Ramos (cell line): ENCODE results near the gene RNF144A.
"Not testable (repeated sequence)": the region's sequence is repeated elsewhere in the genome, so short reads cannot be mapped to it uniquely, and the experiment has no call there.

Experiments used
- in situ Hi-C: fragments of 300-500 bp; cut with MboI; formaldehyde crosslinking; loops from one replicate; pipeline ENCODE4 v1.14.3; 2022; ENCODE audit warnings: low sequenced_read_pairs; ENCODE audit not compliant: unreplicated experiment

Gene RNF144A

DNA sequence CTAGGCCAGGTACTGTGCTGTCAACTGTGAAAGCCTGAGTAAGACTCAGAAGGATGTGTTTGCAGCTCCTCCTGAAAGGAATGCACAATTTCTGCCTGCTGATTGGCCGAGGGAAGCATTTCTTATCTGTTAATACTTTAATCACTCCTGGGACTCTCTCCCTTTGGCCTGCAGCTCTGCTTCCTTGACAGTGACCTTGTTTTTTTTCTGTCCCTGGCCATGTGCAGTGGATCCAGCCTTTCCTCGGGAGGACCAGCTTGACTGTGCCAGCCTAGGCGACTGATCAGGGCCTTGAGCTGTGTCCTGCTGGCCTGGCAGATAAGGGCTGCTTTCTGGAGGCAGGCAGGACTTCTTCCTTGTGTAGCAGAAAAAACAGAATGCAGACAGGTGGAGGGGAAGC is 10.0 kb downstream of the RNF144A start:
- in situ Hi-C loops, result no loop called here

DNA sequence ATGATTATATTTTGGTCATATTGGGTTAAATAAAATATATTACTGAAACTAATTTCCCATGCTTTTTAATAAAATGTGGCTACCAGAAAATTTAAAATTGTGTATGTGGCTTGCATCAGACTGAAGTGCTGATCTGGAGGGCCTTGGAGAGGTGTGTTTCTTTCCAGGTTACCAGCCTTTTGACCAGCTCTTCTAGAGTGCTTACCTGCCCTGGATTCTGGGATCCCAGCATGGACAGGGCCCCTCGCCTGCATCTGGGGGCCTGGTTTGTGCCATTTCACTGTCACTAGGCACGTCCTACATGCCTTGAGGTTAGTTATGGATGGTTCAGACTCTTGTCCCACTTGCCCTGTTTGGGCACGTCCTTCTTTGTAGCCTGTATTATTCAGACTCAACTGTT is 10.5 kb downstream of the RNF144A start:
- in situ Hi-C loops, result no loop called here

DNA sequence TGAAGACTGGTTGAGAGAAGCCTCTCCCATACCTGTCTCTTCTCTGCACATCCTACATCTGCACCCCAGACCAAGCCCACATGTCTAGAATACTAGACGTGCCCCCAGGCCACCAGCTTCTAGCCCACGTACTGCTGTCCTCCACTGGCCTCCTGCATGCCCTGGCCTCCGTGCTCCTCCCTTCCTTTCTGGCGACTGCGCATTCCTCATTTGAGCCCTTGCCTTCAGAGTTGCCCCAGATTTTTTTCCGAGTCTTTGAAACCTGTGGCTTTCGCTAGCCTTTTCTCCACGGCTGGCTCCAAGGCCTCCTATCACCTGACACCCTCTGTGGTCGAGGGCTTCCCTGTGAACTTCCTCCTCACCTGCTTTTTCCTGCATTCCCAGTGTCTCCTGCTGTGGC is 11.2 kb downstream of the RNF144A start:
- in situ Hi-C loops, result no loop called here

DNA sequence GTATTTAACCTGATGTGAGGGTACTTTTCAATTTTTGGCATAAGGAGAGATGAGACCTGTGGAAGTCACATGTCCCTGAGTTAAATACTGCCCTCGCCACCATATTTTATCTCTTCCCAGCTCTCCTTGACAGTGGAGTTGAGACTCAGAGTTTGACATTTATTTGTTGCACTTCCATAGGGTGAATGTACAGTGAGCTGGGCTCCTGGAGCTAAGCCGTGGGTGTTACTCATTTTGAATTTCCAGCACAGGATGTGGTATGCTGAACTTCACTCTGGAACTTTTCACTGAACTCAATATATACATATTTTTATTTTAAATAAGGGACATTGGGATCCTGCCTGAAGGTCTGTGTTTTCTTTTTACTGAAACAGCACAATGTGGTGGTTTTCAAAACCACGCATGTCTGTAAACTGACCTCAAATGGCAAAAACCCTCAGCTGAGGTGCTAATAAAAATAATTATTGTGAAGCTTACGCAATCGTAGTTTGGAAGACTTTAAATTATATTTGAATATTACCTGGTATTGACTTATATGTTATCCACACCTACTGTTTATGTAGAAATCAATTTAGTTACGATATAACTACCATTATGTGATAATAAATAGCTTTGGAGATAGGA is 12.1 kb downstream of the RNF144A start:
- in situ Hi-C loops, result no loop called here

DNA sequence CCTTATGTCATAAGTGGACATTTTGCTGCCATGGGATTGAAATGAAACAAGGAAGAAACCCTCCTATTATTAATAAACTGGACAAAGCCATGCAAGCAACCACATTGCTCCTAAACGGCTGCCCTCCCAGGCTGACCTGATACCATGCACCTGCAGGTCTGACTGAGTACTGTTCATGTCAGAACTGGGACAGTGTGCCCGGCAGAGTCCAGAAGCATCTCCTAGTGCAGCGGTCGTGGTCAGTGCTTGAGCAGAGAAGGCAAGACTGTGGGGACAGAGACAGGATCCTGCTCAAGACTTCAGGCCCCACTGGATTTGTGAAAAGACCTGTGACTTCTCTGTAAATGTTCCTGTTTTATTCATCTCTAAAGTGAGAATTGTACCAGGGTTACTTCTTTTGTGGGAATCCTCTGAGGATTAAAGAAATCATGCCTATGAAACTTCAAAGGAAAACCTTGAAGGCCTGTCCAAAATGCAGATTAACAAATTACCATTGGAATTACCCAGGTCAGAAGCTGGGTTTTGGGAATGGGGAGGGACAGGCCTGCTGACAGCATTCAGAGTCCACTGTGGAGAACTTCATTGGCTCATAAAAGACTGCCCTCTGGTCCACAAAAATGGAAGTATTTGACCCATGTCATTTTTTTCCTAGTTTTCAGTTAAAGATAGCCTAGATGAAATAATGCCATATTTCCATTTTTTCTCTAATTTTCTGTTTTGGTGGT is 13.9 kb downstream of the RNF144A start:
- in situ Hi-C loops, result no loop called here

DNA sequence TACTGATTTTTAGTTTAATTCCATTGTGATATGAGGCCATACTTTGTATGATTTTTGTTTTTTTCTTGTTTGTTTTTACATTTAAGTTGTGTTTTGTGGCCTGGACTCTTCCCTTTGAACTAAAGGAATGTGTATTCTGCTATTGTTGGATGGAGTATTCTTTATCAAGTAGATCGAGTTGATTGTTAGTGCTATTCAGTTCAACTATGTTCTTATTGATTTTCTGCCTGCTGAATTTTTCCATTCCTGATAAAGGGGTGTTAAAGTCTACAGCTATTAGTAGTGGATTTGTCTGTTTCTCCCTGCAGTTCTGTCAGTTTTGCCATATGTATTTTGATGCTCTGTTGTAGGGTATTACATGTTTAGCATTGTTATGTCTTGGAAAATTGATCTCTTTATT is 14.5 kb downstream of the RNF144A start:
- in situ Hi-C loops, result no loop called here

DNA sequence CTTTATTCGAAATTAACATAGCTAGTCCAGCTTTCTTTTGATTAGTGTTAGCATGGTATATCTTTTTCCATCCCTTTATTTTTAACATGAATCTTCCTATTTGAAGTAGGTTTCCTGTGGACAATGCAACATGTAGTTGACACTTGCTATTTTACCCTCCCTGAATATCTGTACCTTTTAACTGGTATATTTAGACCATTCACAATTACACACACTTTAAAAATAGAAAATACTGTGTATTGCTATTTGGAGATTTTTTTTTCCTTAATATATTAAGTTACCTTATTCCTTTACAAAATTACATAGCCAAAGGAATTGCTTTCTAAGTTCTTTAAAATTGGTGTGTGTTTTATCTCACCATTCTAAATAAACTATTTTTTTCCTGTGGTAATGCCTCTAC is 15.0 kb downstream of the RNF144A start:
- in situ Hi-C loops, result no loop called here

DNA sequence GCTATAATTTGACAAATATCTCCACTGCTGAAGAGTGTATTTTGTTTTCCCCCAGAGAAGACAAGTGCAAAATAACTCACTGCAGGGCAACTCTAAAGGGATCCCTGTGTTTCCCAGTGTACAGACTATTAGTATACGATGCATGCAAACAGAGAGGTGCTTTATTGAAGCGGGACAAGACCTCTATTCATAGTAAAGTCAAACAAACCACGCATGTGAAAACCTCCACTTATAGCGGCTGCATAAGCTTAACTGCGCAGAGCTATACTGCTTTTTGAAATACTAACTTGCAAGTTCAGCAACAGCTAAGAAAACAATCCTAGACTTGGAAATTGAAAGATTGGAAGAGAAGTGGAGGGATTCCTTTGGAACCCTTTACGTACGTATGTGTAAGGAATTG is 15.6 kb downstream of the RNF144A start:
- in situ Hi-C loops, result no loop called here

DNA sequence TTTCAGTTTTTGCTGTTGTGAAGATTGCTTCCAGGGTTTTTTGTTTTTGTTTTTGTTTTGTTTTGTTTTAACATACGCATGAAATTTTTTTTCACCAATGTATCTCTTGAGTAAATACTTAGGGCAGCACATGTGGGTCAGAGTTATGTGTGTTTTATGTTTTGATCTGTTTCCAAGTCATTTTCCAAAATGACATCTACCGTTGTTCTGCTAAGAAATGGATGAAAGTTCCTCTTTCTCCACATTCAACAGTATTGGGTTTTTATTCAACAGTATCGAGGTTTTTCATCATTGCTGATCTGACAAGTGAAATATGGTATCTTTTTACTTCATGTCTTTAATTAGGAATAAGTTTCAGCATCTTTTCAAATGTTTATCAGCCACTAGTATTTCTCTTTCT is 16.7 kb downstream of the RNF144A start:
- in situ Hi-C loops, result no loop called here

DNA sequence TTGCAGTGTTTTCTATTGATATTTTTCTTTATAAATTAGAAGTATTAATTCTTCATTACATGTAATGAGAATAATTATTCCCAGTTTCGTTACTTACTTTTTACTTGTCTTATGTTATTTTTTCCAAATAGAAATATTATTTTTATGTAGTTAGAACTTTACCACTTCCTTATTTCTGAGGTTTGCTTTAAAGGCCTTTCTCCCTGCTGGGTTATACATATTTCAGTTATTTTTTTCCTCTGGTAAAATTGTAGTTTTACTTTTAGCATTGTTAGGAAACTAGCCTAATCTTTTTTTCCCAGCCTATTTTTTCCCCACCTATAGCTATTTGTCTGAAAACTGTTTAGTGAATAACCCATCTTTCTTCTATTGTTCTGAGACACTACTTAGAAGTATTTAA is 17.1 kb downstream of the RNF144A start:
- in situ Hi-C loops, result no loop called here

DNA sequence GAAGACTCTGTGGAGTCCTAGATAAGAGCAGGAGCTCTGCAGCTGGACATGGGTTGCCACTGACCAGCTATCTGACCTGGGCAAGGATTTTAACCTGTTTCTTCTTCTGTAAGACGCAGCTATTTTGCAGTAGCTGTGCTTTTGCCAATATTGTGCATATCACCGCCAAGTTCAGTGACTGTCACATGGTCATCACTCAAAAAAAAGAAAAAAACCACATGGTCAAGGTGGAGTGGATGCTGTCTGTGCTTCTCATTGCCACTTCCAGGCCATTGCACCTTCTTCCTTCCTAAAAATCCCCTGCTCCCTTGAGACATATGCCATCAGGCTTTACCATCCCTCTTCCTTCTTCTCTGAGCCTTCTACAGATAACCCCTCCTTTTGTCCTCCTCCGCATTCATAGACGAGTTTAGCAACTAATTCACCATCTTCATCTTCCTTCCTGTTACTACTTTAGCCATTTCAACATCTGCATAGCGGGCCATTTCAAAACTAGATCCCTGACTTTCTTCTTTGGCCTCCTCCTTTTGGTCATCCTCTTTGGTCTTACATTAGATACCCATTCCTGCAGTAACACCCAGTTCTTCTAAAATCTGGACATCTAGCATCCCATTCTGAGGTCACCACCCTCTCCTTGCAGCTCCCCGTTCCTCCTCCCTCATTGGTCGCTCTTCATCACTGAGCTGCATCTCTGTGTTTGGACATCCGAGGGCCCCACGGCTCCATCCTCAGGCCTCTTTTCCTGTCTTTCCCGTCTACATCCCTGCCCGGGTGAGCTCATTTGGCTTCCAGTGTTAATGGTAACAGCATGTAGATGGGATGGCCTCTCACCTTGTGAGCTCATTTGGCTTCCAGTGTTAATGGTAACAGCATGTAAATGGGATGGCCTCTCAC is 17.8 kb downstream of the RNF144A start:
- in situ Hi-C loops, result no loop called here

DNA sequence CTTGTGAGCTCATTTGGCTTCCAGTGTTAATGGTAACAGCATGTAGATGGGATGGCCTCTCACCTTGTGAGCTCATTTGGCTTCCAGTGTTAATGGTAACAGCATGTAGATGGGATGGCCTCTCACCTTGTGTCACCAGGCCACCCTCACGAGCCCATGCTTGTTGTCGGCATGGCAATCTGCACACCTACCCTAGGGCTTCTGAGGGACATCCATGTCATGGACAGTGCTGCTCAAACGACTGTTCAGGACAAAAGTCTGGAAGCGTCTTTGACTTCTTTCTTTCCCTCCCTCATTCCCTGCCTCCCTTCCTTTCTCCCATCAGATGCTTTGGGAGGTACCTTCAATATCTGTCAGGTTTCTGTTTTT is 18.4 kb downstream of the RNF144A start:
- in situ Hi-C loops, result not testable (repeated sequence)

DNA sequence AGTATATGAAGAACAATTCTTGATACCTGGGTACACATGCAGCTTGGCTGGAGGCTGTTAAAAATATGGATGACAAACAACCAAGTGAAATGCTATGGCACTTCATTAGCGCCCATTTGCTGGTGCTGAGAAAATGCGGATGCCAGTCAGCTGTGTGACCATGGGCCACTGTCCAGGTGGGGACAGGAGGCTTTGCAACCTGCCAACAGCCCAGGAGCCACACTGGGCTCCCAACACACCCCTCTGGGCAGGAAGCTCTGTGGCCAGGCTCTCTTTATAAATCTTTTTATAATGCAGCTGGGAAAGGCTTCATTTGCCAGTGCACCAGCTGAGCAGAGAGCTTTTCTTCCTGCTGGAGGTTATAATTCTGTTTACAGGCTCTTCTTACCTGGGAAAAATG is 19.9 kb downstream of the RNF144A start:
- in situ Hi-C loops, result no loop called here

DNA sequence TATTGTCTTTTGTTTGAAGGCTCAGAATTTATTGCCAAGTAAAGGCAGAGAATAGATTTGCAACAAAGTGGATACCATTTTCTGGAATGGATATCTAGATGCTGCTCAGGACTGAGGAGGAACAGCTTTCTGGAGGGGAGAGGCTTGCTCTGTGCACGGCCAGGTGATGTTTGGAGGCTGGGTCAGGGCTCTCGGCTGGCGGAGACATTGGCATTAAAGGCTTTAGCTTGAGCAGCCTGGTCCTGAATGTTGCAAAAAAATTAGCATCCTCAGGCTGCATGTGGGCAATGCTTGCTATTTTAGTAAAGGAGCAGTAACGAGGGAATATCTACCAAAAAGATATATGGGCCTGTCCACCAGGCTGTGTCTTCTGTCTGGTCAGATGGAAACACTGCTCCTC is 20.4 kb downstream of the RNF144A start:
- in situ Hi-C loops, result no loop called here

DNA sequence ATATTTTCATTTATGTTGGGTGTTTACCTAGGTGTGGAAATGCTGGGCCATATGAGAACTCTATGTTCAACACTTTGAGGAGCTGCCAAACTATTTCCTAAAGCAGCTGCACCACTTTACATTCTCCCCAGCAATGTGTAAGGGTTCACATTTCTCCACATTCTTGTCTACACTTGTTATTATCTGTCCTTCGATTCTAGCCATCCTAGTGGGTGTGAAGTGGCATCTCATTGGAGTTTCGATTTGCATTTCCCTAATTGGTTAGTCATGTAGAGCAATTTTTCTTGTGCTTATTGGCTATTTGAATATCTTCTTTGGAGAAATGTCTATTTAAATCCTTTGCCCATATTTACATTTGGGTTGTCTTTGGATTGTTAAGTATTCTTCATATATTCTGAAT is 21.9 kb downstream of the RNF144A start:
- in situ Hi-C loops, result no loop called here

DNA sequence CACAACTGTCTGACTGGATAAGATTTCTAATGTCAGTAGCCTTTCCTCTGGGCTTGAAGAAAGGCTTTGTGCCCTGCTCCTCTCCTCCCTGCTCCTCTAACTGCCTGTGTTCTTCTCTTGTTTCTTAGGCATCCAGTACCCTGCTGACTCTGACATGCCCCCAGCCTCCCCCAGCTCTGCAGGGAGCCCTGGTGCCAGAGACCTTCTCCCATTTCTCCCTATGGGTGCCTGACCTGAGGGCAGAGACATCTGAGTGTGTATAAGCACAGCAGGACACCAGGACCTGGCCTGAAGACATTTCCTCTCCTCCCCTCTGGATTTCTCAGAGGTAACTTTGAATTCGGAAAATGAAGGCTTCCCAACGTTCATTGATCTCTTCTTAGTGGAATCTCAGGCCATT is 23.6 kb downstream of the RNF144A start:
- in situ Hi-C loops, result no loop called here

DNA sequence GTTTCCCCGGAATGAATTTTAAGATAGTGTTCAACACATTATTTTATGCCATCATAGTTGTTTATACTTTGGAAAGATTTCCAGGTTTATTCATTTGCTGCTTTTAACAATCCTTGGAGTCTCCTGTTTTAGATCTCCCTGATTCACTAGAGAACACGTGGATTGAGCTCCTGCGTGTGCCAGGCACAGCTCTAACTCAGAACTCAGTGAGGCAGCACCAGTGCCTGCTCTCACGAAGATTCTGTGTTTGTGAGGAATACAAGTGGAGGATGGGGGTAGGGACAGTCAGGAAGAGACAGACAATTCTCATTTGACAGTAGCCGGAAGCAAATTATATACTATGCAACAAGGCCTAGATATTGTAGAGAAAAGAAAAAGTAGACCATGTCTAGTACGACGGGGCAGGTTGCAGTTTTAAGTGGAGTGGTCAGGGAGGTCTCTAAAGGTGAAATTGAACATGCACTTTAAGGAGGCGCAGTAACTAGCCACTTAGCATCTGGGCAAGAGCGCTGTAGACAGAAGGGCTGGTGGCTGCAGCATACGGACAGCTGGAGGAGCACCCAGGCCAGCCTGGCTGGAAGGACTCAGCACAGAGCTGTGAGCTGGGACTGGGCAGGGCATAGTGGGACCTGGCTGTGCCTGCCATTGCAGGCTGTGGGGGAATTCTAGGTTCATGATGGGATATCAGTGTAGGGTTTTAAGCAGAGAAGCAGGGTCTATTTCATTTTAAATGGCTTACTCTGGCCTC is 24.3 kb downstream of the RNF144A start:
- in situ Hi-C loops, result no loop called here

DNA sequence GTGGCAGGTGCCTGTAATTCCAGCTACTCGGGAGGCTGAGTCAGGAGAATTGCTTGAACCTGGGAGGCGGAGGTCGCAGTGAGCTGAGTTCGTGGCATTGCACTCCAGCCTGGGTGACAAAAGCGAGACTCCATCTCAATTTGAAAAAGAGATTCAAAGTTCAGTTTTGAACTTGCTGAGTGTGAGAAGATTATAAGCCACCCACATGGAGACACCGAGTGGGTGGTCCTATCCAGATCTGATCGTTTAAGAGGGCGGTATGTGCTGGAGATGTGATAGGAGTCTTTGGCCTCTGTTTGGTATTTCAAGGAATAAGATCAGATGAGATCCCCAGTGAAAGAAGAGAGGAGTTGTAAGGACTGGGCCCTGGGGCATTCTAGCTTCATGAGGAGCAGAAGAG is 25.6 kb downstream of the RNF144A start:
- in situ Hi-C loops, result no loop called here

DNA sequence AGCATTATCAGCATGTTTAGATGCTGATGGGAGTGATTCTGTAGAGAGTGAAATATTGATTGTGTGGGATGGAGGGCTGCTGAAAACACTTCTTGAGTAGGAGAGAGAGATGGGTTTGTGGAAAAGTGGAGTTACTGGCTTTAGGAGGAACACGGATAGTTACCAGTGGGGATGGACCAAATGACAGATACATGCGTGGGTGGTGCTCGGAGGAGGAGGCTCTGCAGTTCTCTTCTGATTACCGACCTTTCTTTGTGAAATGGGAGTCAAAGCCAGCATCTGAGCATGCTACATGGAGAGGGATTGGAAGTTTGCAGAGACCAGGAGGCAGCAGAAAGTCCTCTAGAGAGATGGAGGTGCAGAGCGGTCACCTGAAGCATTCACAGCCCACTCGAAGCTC is 26.3 kb downstream of the RNF144A start:
- in situ Hi-C loops, result no loop called here

DNA sequence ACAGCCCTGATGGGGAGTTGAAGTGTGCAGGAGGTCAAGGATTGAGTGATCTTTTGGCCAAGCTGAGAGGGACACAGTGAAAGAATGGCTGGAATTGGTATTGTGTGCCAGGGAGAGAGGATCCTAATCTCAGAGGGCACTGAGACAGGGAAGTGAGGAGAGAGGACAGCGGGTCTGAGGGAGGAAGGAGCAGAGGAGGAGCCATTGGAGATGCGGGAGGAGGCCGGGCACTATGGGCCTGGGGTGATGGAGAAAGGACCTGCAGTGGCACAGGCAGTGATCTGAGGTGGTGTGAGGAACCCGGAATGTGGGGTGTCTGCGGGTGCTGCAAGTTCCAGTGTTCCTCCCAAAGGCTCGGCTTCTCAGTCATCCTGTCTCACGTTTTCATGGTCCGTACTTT is 26.8 kb downstream of the RNF144A start:
- in situ Hi-C loops, result no loop called here

DNA sequence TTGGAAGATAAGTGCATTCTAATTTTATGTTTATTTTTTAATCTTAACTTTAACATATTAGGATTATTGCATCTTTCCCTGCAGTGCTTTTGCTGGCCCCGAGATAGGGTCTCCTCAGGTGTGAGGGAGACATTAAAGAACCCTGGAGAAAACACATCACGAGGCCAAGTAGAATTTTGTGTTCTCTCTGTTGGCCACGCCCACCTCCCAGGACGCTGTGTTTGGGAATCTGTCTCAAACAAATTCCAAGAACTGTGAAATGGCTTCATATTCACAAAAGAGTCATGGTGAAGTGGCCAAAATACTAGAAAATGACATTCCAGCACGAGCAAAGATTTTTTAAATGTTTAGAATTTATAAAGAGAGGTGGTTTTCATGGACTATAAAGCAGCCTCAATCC is 27.3 kb downstream of the RNF144A start:
- in situ Hi-C loops, result no loop called here
